GM12878 (cell line): ENCODE data around the gene DNAH17. TPM values are rescaled to one million over a fixed set of nuclear protein-coding genes. Genes with fewer than 3 reads are reported as not detected.

Experiments used
- ATAC-seq: fragments of 200-7000 bp; cut with Tn5 transposase; 3 replicates; pipeline ENCODE4 v1.9.1; 2020; ENCODE audit warnings: mild to moderate bottlenecking, moderate library complexity
- BruUV-seq: library from RNA; stranded (reverse); fragments of 400-500 nt; replicated peaks from 2 replicates; lab custom pipeline; 2021; lab: Mats Ljungman, UMichigan
- CTCF ChIA-PET: fragments of 300-600 bp; sonication (Branson Sonifier 250); formaldehyde crosslinking; extraction: SDS; loops from one replicate; lab custom pipeline; 2021; ENCODE audit warnings: inconsistent platforms; lab: Yijun Ruan, JAX
- POLR2A ChIA-PET: fragments of 350-600 bp; formaldehyde crosslinking; extraction: SDS; loops from one replicate; lab custom pipeline; 2021; ENCODE audit warnings: inconsistent platforms; lab: Charles Lee
- RAD21 ChIA-PET: fragments of 300-600 bp; sonication (Branson Sonifier 250); formaldehyde crosslinking; loops from one replicate; lab custom pipeline; 2023; ENCODE audit warnings: antibody characterized with exemption; ENCODE audit not compliant: unreplicated experiment; lab: Charles Lee
- SMC1A ChIA-PET: fragments of 300-600 bp; sonication (Branson Sonifier 250); formaldehyde crosslinking; loops from one replicate; lab custom pipeline; 2023; ENCODE audit not compliant: unreplicated experiment, uncharacterized antibody; lab: Charles Lee
- DNase-seq: peaks from one replicate; pipeline ENCODE4 v3.0.0-alpha.2; 2011; ENCODE audit warnings: low read depth, low spot score
- FAIRE-seq: peaks from 3 replicates; lab custom pipeline; 2011; peaks lifted over from hg19 to GRCh38; lab: Jason Lieb, UNC
- H2AFZ ChIP-seq: 2 replicates; pipeline ENCODE4 v1.6.0; 2011; ENCODE audit warnings: low read depth, low read length, control low read depth; ENCODE audit not compliant: control insufficient read depth
- H3K27ac ChIP-seq: 2 replicates; pipeline ENCODE4 v1.5.1; 2011; ENCODE audit warnings: control low read depth; ENCODE audit not compliant: control insufficient read depth, insufficient read depth
- H3K27me3 ChIP-seq, 2 experiments: replicated peaks in 1 of 2; 2 replicates each; pipeline versions ENCODE4 v1.6.0 to v1.6.1; 2011; ENCODE audit warnings: low read length in 1 of 2; ENCODE audit not compliant: control insufficient read depth in 2 of 2, insufficient read depth in 2 of 2
- H3K36me3 ChIP-seq, 2 experiments: 2 replicates each; pipeline ENCODE4 v1.5.1; 2011; ENCODE audit warnings: low read length in 1 of 2; ENCODE audit not compliant: control insufficient read depth in 2 of 2, insufficient read depth in 2 of 2
- H3K4me1 ChIP-seq: 2 replicates; pipeline ENCODE4 v1.6.1; 2011; ENCODE audit warnings: mild to moderate bottlenecking, low read length, moderate library complexity, mixed read lengths; ENCODE audit not compliant: control insufficient read depth, insufficient read depth
- H3K4me2 ChIP-seq: 2 replicates; pipeline ENCODE4 v1.6.0; 2011; ENCODE audit warnings: control low read depth; ENCODE audit not compliant: control insufficient read depth, insufficient read depth
- H3K4me3 ChIP-seq: fragments of 200-600 bp; sonication (generic); 2 replicates; pipeline ENCODE4 v1.5.1; 2016
- H3K79me2 ChIP-seq: 2 replicates; pipeline ENCODE4 v1.6.0; 2011; ENCODE audit warnings: low read length; ENCODE audit not compliant: control insufficient read depth, insufficient read depth
- H3K9ac ChIP-seq: 2 replicates; pipeline ENCODE4 v1.8.0; 2011; ENCODE audit warnings: low read length, control low read depth, mixed read lengths; ENCODE audit not compliant: control insufficient read depth, insufficient read depth
- H3K9me3 ChIP-seq: replicated peaks from 3 replicates; pipeline ENCODE4 v1.5.1; 2011; ENCODE audit warnings: mild to moderate bottlenecking, low read length; ENCODE audit not compliant: control insufficient read depth, insufficient read depth
- H4K20me1 ChIP-seq: 2 replicates; pipeline ENCODE4 v1.6.0; 2011; ENCODE audit not compliant: control insufficient read depth, insufficient read depth
- CHD2 ChIP-seq: IDR thresholded peaks from 2 replicates; pipeline ENCODE4 v1.6.1; 2011; ENCODE audit warnings: low read depth, low read length, improper control_type of control experiment, borderline replicate concordance
- EGR1 ChIP-seq, 2 experiments: IDR thresholded peaks; 1 replicate in 1 of 2; 2 replicates in 1 of 2; pipeline ENCODE4 v1.6.1; 2011 to 2012; ENCODE audit warnings: low read depth in 2 of 2, low read length in 2 of 2, borderline replicate concordance in 1 of 2, mild to moderate bottlenecking in 1 of 2, moderate library complexity in 1 of 2
- GABPA ChIP-seq: IDR thresholded peaks from 2 replicates; pipeline ENCODE4 v1.6.1; 2014; ENCODE audit warnings: antibody characterized with exemption, low read depth, mild to moderate bottlenecking, inconsistent platforms
- HCFC1 ChIP-seq: fragments of 150-350 bp; IDR thresholded peaks from 2 replicates; pipeline ENCODE4 v1.6.1; 2014; ENCODE audit warnings: low read length
- KLF5 ChIP-seq: fragments of 450-650 bp; IDR thresholded peaks from 2 replicates; pipeline ENCODE4 v1.6.1; 2014; ENCODE audit warnings: mild to moderate bottlenecking; ENCODE audit not compliant: partially characterized antibody
- NBN ChIP-seq: fragments of 450-650 bp; IDR thresholded peaks from 2 replicates; pipeline ENCODE4 v1.6.1; 2016
- PAX5 ChIP-seq: IDR thresholded peaks from 2 replicates; pipeline ENCODE4 v1.6.1; 2011; ENCODE audit warnings: low read depth, low read length, borderline replicate concordance
- RELB ChIP-seq: fragments of 450-650 bp; IDR thresholded peaks from 2 replicates; pipeline ENCODE4 v1.6.1; 2017; ENCODE audit warnings: low read depth, mild to moderate bottlenecking, moderate library complexity
- SIX5 ChIP-seq: IDR thresholded peaks from 2 replicates; pipeline ENCODE4 v1.6.1; 2011; ENCODE audit warnings: mild to moderate bottlenecking, low read depth, low read length, moderate library complexity; ENCODE audit not compliant: severe bottlenecking
- TAF1 ChIP-seq: IDR thresholded peaks from 2 replicates; pipeline ENCODE4 v1.6.1; 2011; ENCODE audit warnings: mild to moderate bottlenecking, low read depth, low read length, borderline replicate concordance
- TCF7 ChIP-seq: IDR thresholded peaks from 2 replicates; pipeline ENCODE4 v1.6.1; 2014; ENCODE audit warnings: antibody characterized with exemption, borderline replicate concordance
- ZNF384 ChIP-seq: IDR thresholded peaks from 2 replicates; pipeline ENCODE4 v1.6.1; 2012; ENCODE audit warnings: low read depth, mild to moderate bottlenecking, low read length, improper control_type of control experiment, borderline replicate concordance
- ZNF592 ChIP-seq: fragments of 450-650 bp; IDR thresholded peaks from 2 replicates; pipeline ENCODE4 v1.6.1; 2017; ENCODE audit warnings: mild to moderate bottlenecking, moderate library complexity
- WGBS: methylation state at CpG from one replicate; pipeline ENCODE4 v1.1.6; 2016; ENCODE audit warnings: low lambda C conversion rate; ENCODE audit not compliant: insufficient replicate concordance, insufficient coverage; ENCODE audit errors: missing lambda C conversion rate; 5-methylcytosine and 5-hydroxymethylcytosine counted together
- in situ Hi-C: fragments of 300-500 bp; cut with MboI; formaldehyde crosslinking; loops from 9 replicates; pipeline ENCODE4 v1.14.3; 2018; ENCODE audit warnings: mixed read lengths
- intact Hi-C: fragments of 100-400 bp; cut with micrococcal nuclease; formaldehyde crosslinking; loops from one replicate; pipeline ENCODE4 v1.14.2; 2022; ENCODE audit not compliant: unreplicated experiment
- polyA plus RNA-seq, 11 experiments: library from polyadenylated mRNA; depleted of rRNA in 4 of 11; unstranded in 6 of 11; stranded (reverse) in 5 of 11; fragments of >200 nt; fragmentation: Nextera tagmentation in 4 of 11; fragmentation: Illumina TruSeq in 1 of 11; extraction: Ambion mirVana in 4 of 11; extraction: Trizol in 1 of 11; gene quantifications; 1 replicate in 1 of 11; 2 replicates in 10 of 11; pipeline versions ENCODE4 v1.2.1 to v1.2.3, GENCODE V29; 2011 to 2016; ENCODE audit warnings: inconsistent platforms in 2 of 11, missing spikeins in 2 of 11, low read depth in 1 of 11
- total RNA-seq, 4 experiments: library from RNA; depleted of rRNA in 3 of 4; stranded (reverse); fragments of >200 nt in 3 of 4; fragmentation: Illumina TruSeq in 1 of 4; extraction: Trizol in 1 of 4; gene quantifications; 2 replicates each; pipeline versions ENCODE4 v1.2.1 to v1.2.3, GENCODE V29; 2013 to 2021

The DNAH17 gene
- total and polyA plus RNA-seq, 10 of the 15 experiments (the other 5 are each of a cell fraction or from before 2014, with no cell fraction given): 0.16 to 2.9 (median 0.56) TPM

- TF ChIP-seq EGR1 (IDR thresholded peaks at IDR 0.05; ENCODE audit: borderline replicate concordance in 1 of 2, low read depth in 2 of 2, low read length in 2 of 2) (no peak), ZNF384 (peak; percentile 21; the same call in 1 of the 2 replicates)
- H3K4me3 ChIP-seq: no peak overlapping the region
- SMC1A ChIA-PET: no interaction called here
- in situ Hi-C loops (no loop called here), intact Hi-C loops (no loop called here)
- H3K9me3 ChIP-seq: no peaks in the 10 kb centered on the region
- no peak overlapping the region for H3K9ac ChIP-seq
- RAD21 ChIA-PET: no interaction called here
- H3K27ac ChIP-seq: no peak overlapping the region
- FAIRE-seq: no peak
- no peak overlapping the region for H2AFZ ChIP-seq
- 2% methylated on average over 2 of the region's 2 CpGs for WGBS
- POLR2A ChIA-PET: interaction anchor here (0.6 kb wide), 1 partner anchor 100 kb away, joined by 3 read pairs; no protein-coding TSS in a partner anchor
- H3K27me3 ChIP-seq: no peaks in the 10 kb centered on the region; a peak in 2 of 4 replicates
- no peak overlapping the region for H3K4me2 ChIP-seq
- BruUV-seq: no TSS peak
- no peaks in the 10 kb centered on the region for H3K4me1 ChIP-seq
- no peaks in the 10 kb centered on the region for H4K20me1 ChIP-seq
- H3K79me2 ChIP-seq: no peaks in the 10 kb centered on the region
- H3K36me3 ChIP-seq: no peaks in the 10 kb centered on the region
- CTCF ChIA-PET: no interaction called here
- no peak for ATAC-seq
- no peak for DNase-seq
These were observed 19.6 kb downstream of the DNAH17 start for GRCh38 chr17:78557598-78558039.

GRCh38 chr17:78556812-78557211 is 20.4 kb downstream of the DNAH17 start:
- Histone ChIP-seq H3K4me2 (no peak overlapping the region), H3K79me2 (no peaks in the 10 kb centered on the region), H3K4me1 (no peaks in the 10 kb centered on the region), H3K27me3 (no peaks in the 10 kb centered on the region; a peak in 1 of 4 replicates), H3K9me3 (no peaks in the 10 kb centered on the region), H4K20me1 (no peaks in the 10 kb centered on the region), H3K4me3 (no peak overlapping the region), H3K36me3 (no peaks in the 10 kb centered on the region), H3K9ac (no peak overlapping the region), H2AFZ (no peak overlapping the region), H3K27ac (no peak overlapping the region)
- no peak for FAIRE-seq
- in situ Hi-C loops (no loop called here), intact Hi-C loops (no loop called here)
- ChIA-PET SMC1A (no interaction called here), POLR2A (no interaction called here), RAD21 (no interaction called here), CTCF (no interaction called here)
- ATAC-seq: no peak
- no TSS peak for BruUV-seq
- WGBS: 29% methylated on average over 11 of the region's 11 CpGs
- no peak for TF ChIP-seq HCFC1
- TF ChIP-seq TCF7: no peak
- no peak for TF ChIP-seq KLF5
- TF ChIP-seq GABPA: no peak
- TF ChIP-seq CHD2: no peak
- no peak for TF ChIP-seq NBN
- no peak for TF ChIP-seq TAF1
- TF ChIP-seq PAX5: no peak
- TF ChIP-seq RELB: no peak
- TF ChIP-seq ZNF592: no peak
- no peak for TF ChIP-seq SIX5
- DNase-seq: no peak
